NCI-H2029 (cell line): ENCODE measurements around the gene ORM1.

Experiments
- DNase-seq: peaks from one replicate; lab custom pipeline; 2025; lab: John Stamatoyannopoulos, UW

ORM1 gene

DNA sequence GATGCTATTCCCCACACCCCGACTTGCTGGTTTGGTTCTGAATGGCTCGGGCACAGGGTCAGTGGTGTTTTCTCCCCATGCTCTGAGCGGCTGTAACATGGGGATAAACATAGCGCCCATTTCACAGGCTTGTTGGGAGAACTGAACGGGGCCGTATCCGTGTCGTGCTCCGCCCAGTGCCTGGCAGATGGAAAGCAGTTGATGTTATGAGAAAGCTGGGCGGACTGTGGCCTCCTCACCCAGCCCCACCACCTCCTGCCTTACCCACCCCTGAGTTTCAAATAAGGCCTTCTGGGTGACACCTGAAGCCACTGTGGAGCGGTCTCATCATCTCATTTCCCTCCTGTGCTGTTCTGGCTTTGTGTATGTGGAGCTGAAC lies 21.3 kb downstream of the ORM1 start:
- no peak for DNase-seq

DNA sequence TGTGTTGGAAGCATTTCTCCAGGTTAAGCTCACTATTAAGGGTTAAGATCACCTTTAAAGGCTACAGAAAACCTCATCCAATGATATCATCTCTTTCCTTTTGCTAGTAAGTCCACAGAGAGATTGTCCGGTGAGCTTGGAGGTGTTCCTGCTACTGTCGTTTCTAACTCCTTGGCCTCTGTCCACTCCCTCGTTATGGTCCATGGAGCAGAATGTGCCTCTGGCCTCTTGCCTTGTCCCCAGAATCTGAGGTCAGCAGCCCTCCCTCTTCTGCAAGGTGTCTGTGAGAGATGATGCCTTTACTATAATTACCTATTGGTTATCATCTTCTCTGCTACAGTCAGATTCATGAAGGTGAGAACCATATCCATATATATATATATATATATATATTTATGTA lies 21.8 kb downstream of the ORM1 start:
- no peak for DNase-seq

DNA sequence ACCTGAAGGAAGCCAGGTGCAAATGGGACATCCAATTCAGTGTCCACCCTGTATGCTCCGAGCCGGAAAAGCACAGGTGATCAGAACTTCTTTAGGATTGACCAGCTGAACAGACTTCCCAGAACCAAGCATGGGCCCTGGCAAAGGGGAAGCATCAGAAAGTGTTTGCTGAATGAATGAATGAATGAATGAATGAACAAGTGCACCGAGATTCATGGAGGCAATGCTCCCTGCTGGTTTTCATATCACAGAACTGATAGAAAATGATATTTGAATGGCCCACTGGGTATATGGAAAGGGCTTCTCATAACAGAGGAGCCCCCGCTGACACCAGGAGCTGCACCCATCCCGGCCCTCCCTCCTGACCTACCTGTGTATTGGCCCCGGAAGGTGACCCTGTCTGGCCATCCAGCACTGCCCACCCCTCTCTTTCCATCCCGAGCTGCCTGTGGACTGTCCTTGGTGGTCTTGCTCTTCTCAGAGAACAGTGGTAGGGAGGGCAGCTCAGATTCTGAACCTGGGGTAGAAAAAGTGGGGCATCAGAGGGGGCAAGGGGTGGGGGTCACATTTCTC lies 22.7 kb downstream of the ORM1 start:
- DNase-seq: no peak

DNA sequence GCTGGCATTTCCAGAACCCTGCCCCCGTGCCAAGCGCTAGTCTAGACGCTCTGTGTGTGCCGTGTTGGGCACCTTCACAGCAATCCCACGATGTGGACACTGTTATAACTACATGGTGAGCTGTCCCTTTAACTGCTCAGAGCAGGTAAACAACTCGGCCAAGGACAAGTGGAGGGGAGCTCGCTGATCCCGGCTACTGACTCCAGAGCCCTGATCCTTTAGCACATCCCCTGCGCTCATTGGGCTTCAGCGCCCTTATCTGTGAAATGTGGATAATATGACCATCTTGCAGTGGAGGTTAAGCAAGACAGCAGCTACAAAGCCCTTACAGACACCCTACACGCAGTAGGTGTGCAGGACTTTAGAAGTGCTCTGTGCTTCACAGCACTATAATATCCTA lies 23.2 kb downstream of the ORM1 start:
- no peak for DNase-seq

DNA sequence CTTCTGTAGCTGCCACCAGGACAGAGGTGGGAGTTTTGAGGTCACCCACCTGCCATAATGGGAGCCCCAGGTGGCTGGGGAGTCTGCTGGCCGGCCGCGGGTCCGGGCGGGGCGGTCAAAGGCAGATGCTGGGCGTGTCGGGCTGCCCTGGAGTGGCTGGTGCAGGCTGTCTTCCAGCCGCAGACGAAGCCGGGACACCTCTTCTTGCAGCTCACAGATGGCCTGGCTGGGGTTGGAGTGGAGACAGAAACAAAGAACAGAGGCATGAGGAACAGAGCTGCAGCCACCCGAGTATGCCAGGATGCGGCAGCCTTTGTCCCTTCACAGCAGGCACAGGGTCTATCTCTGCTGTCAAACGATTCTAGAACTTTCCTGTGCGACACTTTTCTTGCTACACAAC lies 24.8 kb downstream of the ORM1 start:
- no peak for DNase-seq

GRCh38 chr9:114348261-114348905 lies 25.5 kb downstream of the ORM1 start:
- DNase-seq: no peak

GRCh38 chr9:114348906-114349482 lies 26.1 kb downstream of the ORM1 start:
- DNase-seq: no peak

GRCh38 chr9:114349713-114350480 lies 27.0 kb downstream of the ORM1 start:
- DNase-seq: no peak

- DNase-seq: no peak
Measured at GRCh38 chr9:114350636-114351401, 27.9 kb downstream of the ORM1 start.

DNA sequence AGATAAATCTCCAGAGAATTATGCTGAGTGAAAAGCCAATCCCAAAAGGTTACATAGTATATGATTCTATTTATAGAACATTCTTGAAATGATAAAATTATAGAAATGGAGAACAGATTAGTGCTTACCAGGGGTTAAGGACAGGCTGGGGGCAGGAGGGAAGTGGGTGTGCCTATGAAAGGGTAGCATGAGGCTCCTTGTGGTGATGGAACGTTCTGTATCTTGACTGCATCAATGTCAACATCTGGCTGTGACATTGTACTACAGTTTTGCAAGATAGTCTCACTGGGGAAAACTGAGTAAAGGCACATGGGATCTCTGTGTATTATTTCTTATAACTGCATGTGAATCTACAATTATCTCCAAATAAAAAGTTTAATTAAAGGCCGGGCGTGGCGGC lies 29.0 kb downstream of the ORM1 start:
- no peak for DNase-seq

GRCh38 chr9:114355821-114356220 lies 32.9 kb downstream of the ORM1 start:
- no peak for DNase-seq

- DNase-seq: no peak
Measured at GRCh38 chr9:114356792-114357191, 33.9 kb downstream of the ORM1 start.

DNA sequence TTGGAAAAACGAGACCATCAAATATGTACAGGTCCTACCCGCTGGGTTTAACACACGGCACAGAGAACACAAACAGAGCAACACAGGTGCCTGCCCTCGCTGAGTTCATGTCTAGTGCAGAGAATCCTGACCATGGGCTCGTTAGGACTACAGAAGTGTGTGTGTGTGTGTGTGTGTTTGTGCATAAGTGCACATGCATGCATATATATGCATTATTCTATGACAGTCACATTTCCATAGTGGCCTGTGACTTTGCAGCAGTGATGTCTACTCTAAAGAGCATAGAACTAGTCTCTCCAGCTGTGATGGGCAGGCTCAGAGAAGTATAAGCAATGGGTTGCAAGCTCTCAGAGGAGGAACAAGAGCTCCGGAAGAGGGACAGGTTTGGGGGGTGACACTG lies 34.5 kb downstream of the ORM1 start:
- DNase-seq: no peak

DNA sequence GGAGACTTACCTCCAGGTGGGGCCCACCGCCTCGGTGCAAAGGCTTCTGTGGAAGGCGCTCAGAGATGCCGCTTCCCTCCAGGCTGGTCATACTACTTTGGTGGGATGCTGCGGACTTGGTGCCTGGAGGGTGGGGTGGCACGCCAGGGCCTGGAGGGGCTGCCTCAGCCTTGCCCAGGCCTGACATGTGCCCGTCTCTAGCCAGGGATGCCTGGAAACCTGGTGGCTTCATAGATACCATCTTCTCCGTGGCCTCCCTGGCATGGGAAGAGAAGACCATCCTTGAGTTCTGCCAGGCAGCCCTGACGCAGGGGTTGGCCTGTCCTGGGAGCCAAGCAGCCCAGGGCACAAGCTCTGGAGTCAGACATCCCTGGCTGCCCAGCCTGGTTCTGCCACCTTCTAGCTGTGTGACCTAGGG lies 35.0 kb downstream of the ORM1 start:
- DNase-seq: no peak

GRCh38 chr9:114359801-114360200 lies 36.9 kb downstream of the ORM1 start:
- no peak for DNase-seq

DNA sequence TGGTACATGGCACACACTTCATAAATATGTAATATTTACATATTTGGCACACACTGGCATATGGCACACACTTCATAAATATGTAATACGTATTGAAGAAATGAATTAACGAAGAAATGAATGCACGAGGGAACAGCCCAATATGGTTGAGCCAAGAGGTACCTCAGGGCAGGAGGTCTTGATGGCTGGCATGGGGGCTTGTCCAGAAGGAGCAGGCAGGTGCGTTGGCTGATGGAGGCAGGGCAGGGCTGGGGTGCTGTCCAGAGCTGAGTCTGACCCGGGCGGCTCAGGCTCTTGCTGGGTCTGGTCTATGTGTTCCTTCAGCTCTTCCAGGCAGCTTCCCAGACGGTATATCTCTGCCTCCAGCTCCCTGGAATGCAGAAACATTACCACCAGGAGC lies 38.6 kb downstream of the ORM1 start:
- DNase-seq: no peak

GRCh38 chr9:114362394-114362793 lies 39.5 kb downstream of the ORM1 start:
- no peak for DNase-seq

GRCh38 chr9:114363424-114363823 lies 40.5 kb downstream of the ORM1 start:
- DNase-seq: no peak

DNA sequence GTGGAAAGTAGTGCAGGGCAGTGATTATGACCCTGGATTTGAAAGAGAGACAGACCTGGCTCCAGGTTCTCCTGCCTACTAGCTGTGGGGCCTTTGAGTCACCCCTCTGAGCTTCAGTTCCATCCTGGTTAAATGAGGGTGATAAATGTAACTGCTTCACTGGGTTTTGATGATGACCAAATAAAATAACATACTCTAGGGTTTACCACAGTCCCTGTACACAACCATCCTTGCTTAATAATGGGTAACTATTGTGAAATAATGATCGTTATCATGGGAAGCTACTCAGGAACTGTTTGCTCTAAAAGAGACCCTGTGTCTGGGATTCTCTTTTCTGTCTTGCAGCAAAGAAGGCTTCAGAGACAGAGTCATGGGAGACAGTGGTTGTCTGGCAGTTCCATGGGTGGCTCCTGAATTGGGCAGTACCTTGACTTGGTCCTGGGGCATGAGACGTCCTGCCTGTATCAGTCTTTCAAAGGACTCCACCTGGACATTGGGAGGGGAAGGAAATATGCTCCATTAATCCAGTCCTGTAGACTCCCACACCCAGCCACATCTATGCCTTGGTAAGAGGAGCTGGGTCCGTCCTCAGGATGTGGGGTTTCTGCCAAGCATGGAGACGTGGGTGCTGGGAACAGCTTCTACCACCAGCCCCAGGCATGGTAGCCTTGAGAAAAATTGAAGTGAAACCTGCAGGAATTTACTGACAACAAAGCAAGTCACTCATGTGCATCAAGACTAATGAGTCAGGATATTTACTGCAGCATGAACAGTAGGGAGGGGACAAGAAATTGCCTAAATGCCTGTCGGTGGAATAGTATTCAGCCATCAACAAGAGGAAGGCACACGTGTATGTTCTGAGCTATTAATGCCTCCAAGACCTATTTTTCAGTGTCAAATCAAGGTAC lies 41.5 kb downstream of the ORM1 start:
- DNase-seq: no peak

DNA sequence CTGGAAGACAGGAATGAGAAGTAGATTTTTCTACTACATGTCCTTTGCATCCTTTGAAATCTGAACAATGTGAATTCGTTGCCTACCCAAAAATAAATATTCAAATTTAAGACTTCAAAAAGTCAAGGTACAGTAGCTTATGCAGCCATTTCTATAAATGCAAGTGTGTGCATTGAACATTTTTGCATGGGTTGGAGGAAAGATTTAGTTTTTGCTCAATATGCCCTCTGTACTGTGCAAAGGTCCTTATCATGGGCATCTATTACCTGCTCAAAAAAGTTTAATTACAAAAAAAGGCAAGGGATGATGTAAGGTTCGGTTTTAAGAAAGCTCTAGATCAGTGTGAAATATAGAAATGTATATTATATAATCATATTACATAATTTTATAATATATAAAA lies 42.3 kb downstream of the ORM1 start:
- DNase-seq: no peak
